ENCODE results near the gene DMAC2. TPM values are rescaled to one million over a fixed set of nuclear protein-coding genes. Genes with fewer than 3 reads are reported as not detected.

DMAC2 gene
- total RNA-seq, 4 donors from 2014 or later: 41.3 to 62.0 (median 48.3) TPM

- H3K4me3 ChIP-seq: no peak overlapping the region
- H3K27ac ChIP-seq: no peak overlapping the region
- peaks cover 0 to 13% (median 4%) of the 10 kb centered on the region in 4 donors for H3K4me1 ChIP-seq
- peaks cover 0 to 10% (median 0%) of the 10 kb centered on the region in 3 donors for H3K36me3 ChIP-seq
- H3K27me3 ChIP-seq: no peaks in the 10 kb centered on the region
- H3K9me3 ChIP-seq: no peaks in the 10 kb centered on the region
- DNase-seq: no peak
- TF ChIP-seq CTCF (IDR thresholded peaks at IDR 0.05) (no peak), POLR2A (IDR thresholded peaks at IDR 0.05) (no peak)
Observed at GRCh38 chr19:41401483-41401882, 38.2 kb downstream of the DMAC2 start.

GRCh38 chr19:41399525-41399924 lies 40.2 kb downstream of the DMAC2 start:
- H3K4me3 ChIP-seq: no peak overlapping the region

GRCh38 chr19:41399091-41399490 lies 40.6 kb downstream of the DMAC2 start:
- DNase-seq: no peak
- H3K27me3 ChIP-seq: no peaks in the 10 kb centered on the region
- H3K4me3 ChIP-seq: peak overlapping the region in 1 of 4 donors; percentile 99
- no peak overlapping the region for H3K27ac ChIP-seq
- H3K36me3 ChIP-seq: peaks cover 0 to 10% (median 0%) of the 10 kb centered on the region in 3 donors
- no peaks in the 10 kb centered on the region for H3K9me3 ChIP-seq
- TF ChIP-seq CTCF (IDR thresholded peaks at IDR 0.05): no peak
- no peak for TF ChIP-seq POLR2A (IDR thresholded peaks at IDR 0.05)
- peaks cover 0 to 19% (median 4%) of the 10 kb centered on the region in 4 donors for H3K4me1 ChIP-seq

More at GRCh38 chr19:41399525-41399924, 40.2 kb downstream of the DMAC2 start:
- H3K27me3 ChIP-seq: no peaks in the 10 kb centered on the region
- no peak for TF ChIP-seq POLR2A (IDR thresholded peaks at IDR 0.05)
- TF ChIP-seq CTCF (IDR thresholded peaks at IDR 0.05): no peak
- H3K9me3 ChIP-seq: no peaks in the 10 kb centered on the region
- H3K27ac ChIP-seq: no peak overlapping the region
- peaks cover 0 to 19% (median 4%) of the 10 kb centered on the region in 4 donors for H3K4me1 ChIP-seq
- DNase-seq: no peak
- peaks cover 0 to 10% (median 0%) of the 10 kb centered on the region in 3 donors for H3K36me3 ChIP-seq

- H3K36me3 ChIP-seq: peaks cover 0 to 10% (median 0%) of the 10 kb centered on the region in 3 donors
- TF ChIP-seq POLR2A (IDR thresholded peaks at IDR 0.05) (no peak), CTCF (IDR thresholded peaks at IDR 0.05) (no peak)
- H3K27me3 ChIP-seq: no peaks in the 10 kb centered on the region
- peak overlapping the region in 1 of 4 donors; percentile 86 for H3K27ac ChIP-seq
- peaks cover 0 to 19% (median 4%) of the 10 kb centered on the region in 4 donors for H3K4me1 ChIP-seq
- no peaks in the 10 kb centered on the region for H3K9me3 ChIP-seq
- H3K4me3 ChIP-seq: peak overlapping the region; percentile 89 to 99 (median 92)
- DNase-seq: no peak
Observed at GRCh38 chr19:41398598-41398997, 41.1 kb downstream of the DMAC2 start.

GRCh38 chr19:41398050-41398418 lies 41.7 kb downstream of the DMAC2 start:
- H3K9me3 ChIP-seq: no peaks in the 10 kb centered on the region
- TF ChIP-seq POLR2A (IDR thresholded peaks at IDR 0.05): no peak
- no peak for TF ChIP-seq CTCF (IDR thresholded peaks at IDR 0.05)
- H3K36me3 ChIP-seq: peaks cover 0 to 10% (median 0%) of the 10 kb centered on the region in 3 donors
- H3K4me3 ChIP-seq: peak overlapping the region; percentile 89 to 99 (median 92)
- peak overlapping the region; percentile 85 to 97 (median 86) for H3K27ac ChIP-seq
- DNase-seq: no peak
- no peaks in the 10 kb centered on the region for H3K27me3 ChIP-seq
- H3K4me1 ChIP-seq: peaks cover 0 to 19% (median 4%) of the 10 kb centered on the region in 4 donors
